ENCODE results near the gene RRP1.

GRCh38 chr21:43774163-43774562 lies 15.2 kb upstream of the RRP1 start:
- no peak for TF ChIP-seq CTCF (IDR thresholded peaks at IDR 0.05)
- TF ChIP-seq POLR2A (IDR thresholded peaks at IDR 0.05; ENCODE audit: low read depth) = no peak
- no peak for TF ChIP-seq EP300 (IDR thresholded peaks at IDR 0.05)

Data from esophagus muscularis mucosa (tissue), 4 donors.